ENCODE data around the gene ABL1. TPM values are rescaled to one million over a fixed set of nuclear protein-coding genes. Genes with fewer than 3 reads are reported as not detected.

Gene ABL1
- total RNA-seq, 2 donors from 2014 or later = 62.8 to 123 TPM

- Histone ChIP-seq H3K4me1 (ENCODE audit: control insufficient read depth in 1 of 2, low read depth in 2 of 2) (peaks cover 0 to 34% of the 10 kb centered on the region in 2 donors), H3K9me3 (no peaks in the 10 kb centered on the region), H3K4me3 (no peak overlapping the region), H3K36me3 (peaks cover 64% of the 10 kb centered on the region), H3K27me3 (replicated peaks; ENCODE audit: insufficient read depth) (no peaks in the 10 kb centered on the region), H3K27ac (no peak overlapping the region)
- ATAC-seq (ENCODE audit: insufficient number of reproducible peaks, low FRiP score, low read depth) (no peak), DNase-seq (ENCODE audit: low spot score) (no peak)
- TF ChIP-seq, protein P1, sequence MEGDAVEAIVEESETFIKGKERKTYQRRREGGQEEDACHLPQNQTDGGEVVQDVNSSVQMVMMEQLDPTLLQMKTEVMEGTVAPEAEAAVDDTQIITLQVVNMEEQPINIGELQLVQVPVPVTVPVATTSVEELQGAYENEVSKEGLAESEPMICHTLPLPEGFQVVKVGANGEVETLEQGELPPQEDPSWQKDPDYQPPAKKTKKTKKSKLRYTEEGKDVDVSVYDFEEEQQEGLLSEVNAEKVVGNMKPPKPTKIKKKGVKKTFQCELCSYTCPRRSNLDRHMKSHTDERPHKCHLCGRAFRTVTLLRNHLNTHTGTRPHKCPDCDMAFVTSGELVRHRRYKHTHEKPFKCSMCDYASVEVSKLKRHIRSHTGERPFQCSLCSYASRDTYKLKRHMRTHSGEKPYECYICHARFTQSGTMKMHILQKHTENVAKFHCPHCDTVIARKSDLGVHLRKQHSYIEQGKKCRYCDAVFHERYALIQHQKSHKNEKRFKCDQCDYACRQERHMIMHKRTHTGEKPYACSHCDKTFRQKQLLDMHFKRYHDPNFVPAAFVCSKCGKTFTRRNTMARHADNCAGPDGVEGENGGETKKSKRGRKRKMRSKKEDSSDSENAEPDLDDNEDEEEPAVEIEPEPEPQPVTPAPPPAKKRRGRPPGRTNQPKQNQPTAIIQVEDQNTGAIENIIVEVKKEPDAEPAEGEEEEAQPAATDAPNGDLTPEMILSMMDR (IDR thresholded peaks at IDR 0.05) = no peak
These were observed 52.6 kb downstream of the ABL1 start for GRCh38 chr9:130887494-130888144.

GRCh38 chr9:130888146-130888885, 53.3 kb downstream of the ABL1 start:
- Histone ChIP-seq H3K4me1 (ENCODE audit: control insufficient read depth in 1 of 2, low read depth in 2 of 2) (peaks cover 0 to 34% of the 10 kb centered on the region in 2 donors), H3K4me3 (no peak overlapping the region), H3K36me3 (peaks cover 61% of the 10 kb centered on the region), H3K27ac (no peak overlapping the region), H3K27me3 (replicated peaks; ENCODE audit: insufficient read depth) (no peaks in the 10 kb centered on the region), H3K9me3 (no peaks in the 10 kb centered on the region)
- DNase-seq (ENCODE audit: low spot score) (no peak), ATAC-seq (ENCODE audit: insufficient number of reproducible peaks, low FRiP score, low read depth) (no peak)
- TF ChIP-seq, protein P1 (IDR thresholded peaks at IDR 0.05) = no peak

DNA sequence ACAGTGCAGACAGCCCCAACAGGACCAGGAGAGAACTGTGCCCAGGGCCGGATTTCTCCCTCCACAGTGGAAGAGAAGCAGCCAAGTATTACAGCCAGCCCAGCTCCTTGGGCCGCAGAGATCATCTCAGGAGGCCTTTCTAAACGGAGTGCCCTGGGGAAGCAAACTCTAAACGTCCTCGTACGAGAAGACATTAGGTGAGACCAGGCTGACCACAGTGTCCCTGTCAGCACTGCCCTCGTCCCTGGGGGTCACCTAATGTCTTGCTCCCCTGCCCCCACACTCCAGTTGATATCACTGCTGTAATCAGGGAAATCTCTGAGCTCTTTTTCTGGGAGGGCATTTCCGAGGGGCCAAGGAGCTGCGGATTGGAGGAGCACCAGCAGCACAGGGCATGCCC, 55.1 kb downstream of the ABL1 start:
- no peaks in the 10 kb centered on the region for H3K27me3 ChIP-seq (replicated peaks; ENCODE audit: insufficient read depth)
- no peaks in the 10 kb centered on the region for H3K9me3 ChIP-seq
- no peak overlapping the region for H3K4me3 ChIP-seq
- ATAC-seq (ENCODE audit: insufficient number of reproducible peaks, low FRiP score, low read depth) = no peak
- peaks cover 0 to 39% of the 10 kb centered on the region in 2 donors for H3K4me1 ChIP-seq (ENCODE audit: control insufficient read depth in 1 of 2, low read depth in 2 of 2)
- H3K36me3 ChIP-seq = peaks cover 43% of the 10 kb centered on the region
- TF ChIP-seq, protein P1 (IDR thresholded peaks at IDR 0.05) = no peak
- no peak overlapping the region for H3K27ac ChIP-seq
- no peak for DNase-seq (ENCODE audit: low spot score)

DNA sequence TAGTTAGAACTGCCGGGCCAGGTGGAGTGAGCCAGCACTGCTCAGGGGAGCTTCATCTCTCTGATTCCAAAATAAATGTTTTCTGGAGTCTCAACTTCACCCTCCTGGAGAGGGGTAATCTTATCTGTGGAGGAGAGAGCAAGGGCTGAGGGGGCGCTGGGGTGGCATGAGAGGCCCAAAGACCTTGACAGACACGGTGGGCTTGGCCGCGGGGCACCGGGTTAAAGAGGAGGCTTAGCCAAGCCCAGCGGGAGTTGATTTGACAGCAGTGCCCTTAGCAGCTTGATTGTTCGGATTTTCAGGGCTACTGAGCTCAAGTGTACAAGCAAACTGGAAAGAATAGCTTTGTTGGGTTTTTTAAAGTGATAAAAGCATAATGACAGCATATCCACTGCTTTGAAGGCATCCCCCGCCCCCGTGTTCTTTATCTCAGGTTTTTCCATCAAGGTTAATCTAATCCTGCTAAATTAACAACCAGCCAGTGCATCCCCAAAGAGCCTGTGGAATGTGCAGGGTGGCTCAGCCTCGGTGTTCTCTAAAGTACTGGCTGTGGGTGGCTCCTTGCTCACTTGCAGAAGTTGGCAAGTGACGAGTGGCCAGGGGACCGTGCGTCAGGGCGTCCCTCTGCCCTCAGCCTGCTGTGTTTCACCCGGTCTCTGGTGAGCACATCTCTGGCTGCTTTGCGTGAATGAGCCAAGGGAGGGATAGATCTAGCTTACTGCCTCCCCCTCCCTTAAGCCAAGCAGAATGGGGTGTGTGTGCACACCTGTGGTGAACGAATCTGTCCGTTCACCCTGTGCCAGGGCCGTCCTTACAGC, 56.0 kb downstream of the ABL1 start:
- TF ChIP-seq, protein P1 (IDR thresholded peaks at IDR 0.05) = no peak
- no peak overlapping the region for H3K4me3 ChIP-seq
- no peak for ATAC-seq (ENCODE audit: insufficient number of reproducible peaks, low FRiP score, low read depth)
- no peaks in the 10 kb centered on the region for H3K27me3 ChIP-seq (replicated peaks; ENCODE audit: insufficient read depth)
- H3K36me3 ChIP-seq = peaks cover 34% of the 10 kb centered on the region
- no peak for DNase-seq (ENCODE audit: low spot score)
- peaks cover 3 to 35% of the 10 kb centered on the region in 2 donors for H3K4me1 ChIP-seq (ENCODE audit: control insufficient read depth in 1 of 2, low read depth in 2 of 2)
- H3K9me3 ChIP-seq = no peaks in the 10 kb centered on the region
- no peak overlapping the region for H3K27ac ChIP-seq
